ENCODE measurements around the gene TPRG1.
A peak's percentile ranks its signal among the peaks of the same experiment; 100 is the strongest.

The TPRG1 gene

GRCh38 chr3:189232790-189233189, 61.0 kb downstream of the TPRG1 start:
- no peak for DNase-seq (ENCODE audit: low spot score)

- DNase-seq (ENCODE audit: low spot score): peak; percentile 44
Measured at GRCh38 chr3:189233225-189233858, 61.6 kb downstream of the TPRG1 start.

- DNase-seq (ENCODE audit: low spot score): no peak
Measured at GRCh38 chr3:189235214-189235613, 63.4 kb downstream of the TPRG1 start.

- DNase-seq (ENCODE audit: low spot score): peak; percentile 59
Measured at GRCh38 chr3:189236352-189236751, 64.6 kb downstream of the TPRG1 start.

GRCh38 chr3:189237526-189237925, 65.8 kb downstream of the TPRG1 start:
- no peak for DNase-seq (ENCODE audit: low spot score)

GRCh38 chr3:189238071-189238470, 66.3 kb downstream of the TPRG1 start:
- DNase-seq (ENCODE audit: low spot score): no peak

- DNase-seq (ENCODE audit: low spot score): no peak
Measured at GRCh38 chr3:189239616-189240015, 67.8 kb downstream of the TPRG1 start.

GRCh38 chr3:189249987-189250386, 78.2 kb downstream of the TPRG1 start:
- no peak for DNase-seq (ENCODE audit: low spot score)

GRCh38 chr3:189258261-189258660, 86.5 kb downstream of the TPRG1 start:
- no peak for DNase-seq (ENCODE audit: low spot score)

- no peak for DNase-seq (ENCODE audit: low spot score)
Measured at GRCh38 chr3:189260556-189261493, 89.1 kb downstream of the TPRG1 start.

GRCh38 chr3:189262746-189263145, 91.0 kb downstream of the TPRG1 start:
- DNase-seq (ENCODE audit: low spot score): no peak

- no peak for DNase-seq (ENCODE audit: low spot score)
Measured at GRCh38 chr3:189267981-189268613, 96.3 kb downstream of the TPRG1 start.

GRCh38 chr3:189269365-189269764, 97.6 kb downstream of the TPRG1 start:
- DNase-seq (ENCODE audit: low spot score): no peak

- peak; percentile 56 for DNase-seq (ENCODE audit: low spot score)
Measured at GRCh38 chr3:189270248-189270832, 98.6 kb downstream of the TPRG1 start.

GRCh38 chr3:189272500-189273119, 100.8 kb downstream of the TPRG1 start:
- DNase-seq (ENCODE audit: low spot score): peak; percentile 37

- DNase-seq (ENCODE audit: low spot score): no peak
Measured at GRCh38 chr3:189273736-189274135, 102.0 kb downstream of the TPRG1 start.

GRCh38 chr3:189275182-189275581, 103.4 kb downstream of the TPRG1 start:
- DNase-seq (ENCODE audit: low spot score): no peak

- DNase-seq (ENCODE audit: low spot score): no peak
Measured at GRCh38 chr3:189275852-189276251, 104.1 kb downstream of the TPRG1 start.

GRCh38 chr3:189276444-189277219, 104.9 kb downstream of the TPRG1 start:
- DNase-seq (ENCODE audit: low spot score): peak; percentile 24

- DNase-seq (ENCODE audit: low spot score): peak; percentile 75
Measured at GRCh38 chr3:189277711-189278110, 105.9 kb downstream of the TPRG1 start.

GRCh38 chr3:189278221-189278620, 106.5 kb downstream of the TPRG1 start:
- no peak for DNase-seq (ENCODE audit: low spot score)
